Keratinocyte (primary cell): ENCODE data around the gene XYLB. TPM values are rescaled to one million over a fixed set of nuclear protein-coding genes. Genes with fewer than 3 reads are reported as not detected.

ENCODE experiments used
- DNase-seq: peaks from one replicate; pipeline ENCODE4 v3.0.0-alpha.2; 2011; ENCODE audit warnings: low read depth, missing footprints, low spot score
- FAIRE-seq: peaks from 2 replicates; lab custom pipeline; 2011; peaks lifted over from hg19 to GRCh38; lab: Jason Lieb, UNC
- H2AFZ ChIP-seq: 2 replicates; pipeline ENCODE4 v1.6.0; 2012; ENCODE audit warnings: low read length, control low read depth, inconsistent platforms; ENCODE audit not compliant: control insufficient read depth
- H3K27ac ChIP-seq: 2 replicates; pipeline ENCODE4 v1.5.1; 2011; ENCODE audit warnings: low read length; ENCODE audit not compliant: control insufficient read depth, insufficient read depth
- H3K27me3 ChIP-seq: 3 replicates; pipeline ENCODE4 v1.6.0; 2011; ENCODE audit warnings: low read length; ENCODE audit not compliant: control insufficient read depth, insufficient read depth; ENCODE audit errors: extremely low read depth
- H3K36me3 ChIP-seq, 2 experiments: 2 replicates in 1 of 2; 3 replicates in 1 of 2; pipeline ENCODE4 v1.5.1; 2011; ENCODE audit warnings: low read length in 2 of 2, mild to moderate bottlenecking in 1 of 2; ENCODE audit not compliant: control insufficient read depth in 2 of 2, insufficient read depth in 2 of 2; ENCODE audit errors: extremely low read depth in 1 of 2
- H3K4me1 ChIP-seq: 3 replicates; pipeline ENCODE4 v1.5.1; 2011; ENCODE audit warnings: low read length; ENCODE audit not compliant: control insufficient read depth, insufficient read depth; ENCODE audit errors: extremely low read depth
- H3K4me2 ChIP-seq: 3 replicates; pipeline ENCODE4 v1.6.0; 2011; ENCODE audit warnings: low read depth, low read length; ENCODE audit not compliant: control insufficient read depth, insufficient read depth; ENCODE audit errors: extremely low read depth
- H3K4me3 ChIP-seq, 3 experiments: fragments of 200-600 bp in 1 of 3; sonication (generic) in 1 of 3; 2 replicates in 2 of 3; 3 replicates in 1 of 3; pipeline ENCODE4 v1.5.1; 2011 to 2016; ENCODE audit warnings: low read length in 3 of 3, mild to moderate bottlenecking in 3 of 3, control low read depth in 2 of 3, inconsistent platforms in 1 of 3, low read depth in 1 of 3, mixed read lengths in 1 of 3, mixed run types in 1 of 3, moderate library complexity in 1 of 3; ENCODE audit not compliant: control insufficient read depth in 2 of 3, insufficient read depth in 2 of 3; ENCODE audit errors: extremely low read depth in 1 of 3
- H3K79me2 ChIP-seq: 2 replicates; pipeline ENCODE4 v1.6.0; 2012; ENCODE audit warnings: low read length; ENCODE audit not compliant: control insufficient read depth, insufficient read depth
- H3K9ac ChIP-seq: 3 replicates; pipeline ENCODE4 v1.6.0; 2011; ENCODE audit warnings: low read length; ENCODE audit not compliant: control insufficient read depth, insufficient read depth; ENCODE audit errors: extremely low read depth
- H3K9me1 ChIP-seq: 3 replicates; pipeline ENCODE4 v1.6.0; 2011; ENCODE audit warnings: low read length; ENCODE audit not compliant: control insufficient read depth, insufficient read depth; ENCODE audit errors: extremely low read depth
- H3K9me3 ChIP-seq: 2 replicates; pipeline ENCODE4 v1.5.1; 2012; ENCODE audit warnings: low read depth, low read length; ENCODE audit not compliant: control insufficient read depth
- H4K20me1 ChIP-seq: 3 replicates; pipeline ENCODE4 v1.6.0; 2011; ENCODE audit warnings: low read length; ENCODE audit not compliant: control insufficient read depth, insufficient read depth; ENCODE audit errors: extremely low read depth
- CTCF ChIP-seq, 3 experiments: IDR thresholded peaks in 1 of 3; conservative IDR thresholded peaks in 1 of 3; optimal IDR thresholded peaks in 1 of 3; 2 replicates in 2 of 3; 3 replicates in 1 of 3; pipeline versions ENCODE3 to v1.5.1; 2011; ENCODE audit warnings: low read length in 3 of 3, mild to moderate bottlenecking in 3 of 3, moderate library complexity in 2 of 3, control low read depth in 1 of 3, inconsistent platforms in 1 of 3; ENCODE audit not compliant: insufficient read depth in 2 of 3; ENCODE audit errors: extremely low read depth in 1 of 3
- EZH2 ChIP-seq: IDR thresholded peaks from one replicate; pipeline ENCODE4 v1.6.1; 2012; ENCODE audit warnings: inconsistent platforms, mild to moderate bottlenecking, low read length, moderate library complexity
- dilution Hi-C: fragments of 300-500 bp; cut with MboI; formaldehyde crosslinking; loops from one replicate; pipeline ENCODE4 v1.7.0; 2020; ENCODE audit warnings: low sequenced_read_pairs; ENCODE audit not compliant: extremely low pct_ligation_motif_present
- polyA plus RNA-seq, 5 experiments: library from polyadenylated mRNA; depleted of rRNA in 3 of 5; stranded (reverse) in 3 of 5; stranded (forward) in 1 of 5; unstranded in 1 of 5; fragments of >200 nt; gene quantifications; 1 replicate in 1 of 5; 2 replicates in 3 of 5; 3 replicates in 1 of 5; pipeline versions ENCODE4 v1.2.1 to v1.2.3, GENCODE V29; 2011 to 2012; ENCODE audit warnings: missing spikeins in 2 of 5, low read depth in 1 of 5, low replicate concordance in 1 of 5

XYLB gene
- polyA plus RNA-seq, 1 donor (not counting 4 experiments of a cell fraction or from before 2014, with no cell fraction given), result 1.8 TPM

GRCh38 chr3:38369186-38369585 is 22.6 kb downstream of the XYLB start:
- no peak overlapping the region for H2AFZ ChIP-seq
- no peaks in the 10 kb centered on the region for H3K27me3 ChIP-seq
- FAIRE-seq, result no peak
- no peaks in the 10 kb centered on the region for H4K20me1 ChIP-seq
- dilution Hi-C loops, result no loop called here
- H3K4me1 ChIP-seq, result no peaks in the 10 kb centered on the region
- DNase-seq, result no peak
- no peaks in the 10 kb centered on the region for H3K79me2 ChIP-seq
- H3K36me3 ChIP-seq, result peaks cover 0 to 3% of the 10 kb centered on the region in 2 experiments
- no peak overlapping the region for H3K9ac ChIP-seq
- no peak overlapping the region for H3K4me3 ChIP-seq
- no peaks in the 10 kb centered on the region for H3K9me1 ChIP-seq
- TF ChIP-seq CTCF (optimal IDR thresholded peaks at IDR 0.05 in 1 of 3, IDR thresholded peaks at IDR 0.05 in 1 of 3, conservative IDR thresholded peaks at IDR 0.05 in 1 of 3; ENCODE audit: extremely low read depth in 1 of 3, insufficient read depth in 2 of 3, low read length in 3 of 3) (no peak), EZH2 (no peak)
- no peaks in the 10 kb centered on the region for H3K9me3 ChIP-seq
- no peak overlapping the region for H3K4me2 ChIP-seq
- H3K27ac ChIP-seq, result no peak overlapping the region

GRCh38 chr3:38370149-38370548 is 23.6 kb downstream of the XYLB start:
- dilution Hi-C loops, result no loop called here
- Histone ChIP-seq H3K27ac (no peak overlapping the region), H3K36me3 (peaks cover 0 to 6% of the 10 kb centered on the region in 2 experiments), H3K27me3 (no peaks in the 10 kb centered on the region), H3K9me1 (no peaks in the 10 kb centered on the region), H3K79me2 (no peaks in the 10 kb centered on the region), H2AFZ (no peak overlapping the region), H3K4me1 (no peaks in the 10 kb centered on the region), H3K4me3 (no peak overlapping the region), H3K9ac (no peak overlapping the region), H3K4me2 (no peak overlapping the region), H3K9me3 (no peaks in the 10 kb centered on the region), H4K20me1 (no peaks in the 10 kb centered on the region)
- no peak for DNase-seq
- FAIRE-seq, result no peak
- TF ChIP-seq CTCF (optimal IDR thresholded peaks at IDR 0.05 in 1 of 3, IDR thresholded peaks at IDR 0.05 in 1 of 3, conservative IDR thresholded peaks at IDR 0.05 in 1 of 3; ENCODE audit: extremely low read depth in 1 of 3, insufficient read depth in 2 of 3, low read length in 3 of 3) (no peak), EZH2 (no peak)
